Adrenal gland (tissue), 12 donors: ENCODE results near the gene PTPRS. TPM values are rescaled to one million over a fixed set of nuclear protein-coding genes. Genes with fewer than 3 reads are reported as not detected.

Experiments
- DNase-seq, 7 donors: peaks; one replicate each; pipeline ENCODE4 v3.0.0-alpha.2; 2019 to 2020
- H3K27ac ChIP-seq, 5 donors: fragments of 200-600 bp; sonication (generic) in 4 of 5; 1 replicate in 3 of 5; 2 replicates in 2 of 5; pipeline versions ENCODE4 v1.5.1 to v1.8.0; 2016 to 2020; ENCODE audit warnings: mild to moderate bottlenecking in 1 of 5
- H3K27me3 ChIP-seq: fragments of 200-600 bp; 2 replicates; pipeline ENCODE4 v1.8.0; 2021
- H3K36me3 ChIP-seq, 2 donors: fragments of 200-600 bp; replicated peaks in 1 of 2; 1 replicate in 1 of 2; 2 replicates in 1 of 2; pipeline versions ENCODE4 v1.5.1 to v1.8.0; 2018 to 2022
- H3K4me1 ChIP-seq, 2 donors: fragments of 200-600 bp; replicated peaks in 1 of 2; 1 replicate in 1 of 2; 2 replicates in 1 of 2; pipeline versions ENCODE4 v1.5.1 to v1.8.0; 2018 to 2021
- H3K4me3 ChIP-seq, 4 donors: fragments of 200-600 bp; sonication (generic) in 3 of 4; one replicate each; pipeline ENCODE4 v1.5.1; 2016 to 2018
- H3K9me3 ChIP-seq, 3 donors: fragments of 200-600 bp; sonication (generic) in 1 of 3; replicated peaks in 1 of 3; 1 replicate in 2 of 3; 2 replicates in 1 of 3; pipeline versions ENCODE4 v1.5.1 to v1.8.0; 2016 to 2021
- CTCF ChIP-seq, 6 experiments: fragments of 450-650 bp in 4 of 6; fragments of 200-600 bp in 2 of 6; sonication (generic) in 1 of 6; IDR thresholded peaks; 1 replicate in 5 of 6; 2 replicates in 1 of 6; pipeline versions ENCODE4 v1.5.1 to v1.8.0; 2016 to 2021; ENCODE audit warnings: antibody characterized with exemption in 6 of 6, mild to moderate bottlenecking in 2 of 6, moderate library complexity in 1 of 6
- POLR2A ChIP-seq, 2 donors: fragments of 450-650 bp; IDR thresholded peaks; one replicate each; pipeline ENCODE4 v1.6.1; 2017; ENCODE audit warnings: antibody characterized with exemption in 2 of 2, mild to moderate bottlenecking in 2 of 2, moderate library complexity in 1 of 2
- WGBS, 4 donors: extraction: QIAGEN DNeasy Blood & Tissue Kit in 2 of 4; methylation state at CpG; one replicate each; pipeline versions ENCODE4 v1.1.5 to v1.1.7; 2013 to 2017; 5-methylcytosine and 5-hydroxymethylcytosine counted together
- intact Hi-C, 2 donors: fragments of 100-400 bp; cut with DNase I; formaldehyde crosslinking; loops; one replicate each; pipeline versions ENCODE4 v1.14.1 to v1.15.0; 2022 to 2023
- polyA plus RNA-seq, 3 donors: library from polyadenylated mRNA; stranded (reverse); fragments of 200-250 nt in 2 of 3; fragments of 350-450 nt in 1 of 3; fragmentation: Illumina TruSeq in 1 of 3; extraction: RNeasy Lipid Tissue Mini Kit (QIAGEN cat#74804) in 1 of 3; gene quantifications; one replicate each; pipeline ENCODE4 v1.2.3, GENCODE V29; 2013 to 2014
- total RNA-seq, 9 donors: library from RNA; depleted of rRNA in 4 of 9; stranded (reverse); fragments of >200 nt in 4 of 9; fragments of 120-200 nt in 1 of 9; fragmentation: NEBNext Ultra II Directional in 1 of 9; extraction: Animal tissue kit (Norgen Biotek cat#: 25700) in 1 of 9; gene quantifications; one replicate each; pipeline versions ENCODE4 v1.1.0 to v1.2.4, GENCODE V29; 2013 to 2023
- donor health status: healthy with polysubstance abuse.
- donor health status: Bipolar disorder and iron deficiency.
- donor health status: DM: yes; HTN: yes; CAD: no.
- donor health status: DM: no; HTN: no; CAD: no.
- donor health status: DM: no; HTN: no; CAD: no.
- donor health status: DM: yes; HTN: yes; CAD: no.

PTPRS gene
- total and polyA plus RNA-seq, 12 donors: 8.8 to 376 (median 164) TPM

GRCh38 chr19:5321851-5322681 is 18.5 kb downstream of the PTPRS start:
- Histone ChIP-seq H3K9me3 (no peaks in the 10 kb centered on the region), H3K27ac (no peak overlapping the region), H3K4me1 (peaks cover 0 to 5% of the 10 kb centered on the region in 2 donors), H3K27me3 (no peaks in the 10 kb centered on the region), H3K4me3 (no peak overlapping the region), H3K36me3 (no peaks in the 10 kb centered on the region)
- WGBS, 4 donors: 20 to 36% (median 33%) methylated on average over 12 to 34 of the region's 34 CpGs
- intact Hi-C loops: no loop called here
- TF ChIP-seq POLR2A (IDR thresholded peaks at IDR 0.05) (no peak), CTCF (IDR thresholded peaks at IDR 0.05) (no peak)
- DNase-seq: no peak

GRCh38 chr19:5321066-5321642 is 19.5 kb downstream of the PTPRS start:
- peaks cover 0 to 5% of the 10 kb centered on the region in 2 donors for H3K4me1 ChIP-seq
- DNase-seq: no peak
- TF ChIP-seq POLR2A (IDR thresholded peaks at IDR 0.05) (no peak), CTCF (IDR thresholded peaks at IDR 0.05) (no peak)
- intact Hi-C loops: no loop called here
- H3K9me3 ChIP-seq: no peaks in the 10 kb centered on the region
- no peak overlapping the region for H3K27ac ChIP-seq
- WGBS, 4 donors: 68 to 80% (median 72%) methylated on average over 6 to 9 of the region's 9 CpGs
- no peaks in the 10 kb centered on the region for H3K36me3 ChIP-seq
- no peaks in the 10 kb centered on the region for H3K27me3 ChIP-seq
- no peak overlapping the region for H3K4me3 ChIP-seq

GRCh38 chr19:5319516-5319915 is 21.1 kb downstream of the PTPRS start:
- H3K27me3 ChIP-seq: no peaks in the 10 kb centered on the region
- no peaks in the 10 kb centered on the region for H3K9me3 ChIP-seq
- H3K4me1 ChIP-seq: peaks cover 0 to 5% of the 10 kb centered on the region in 2 donors
- H3K36me3 ChIP-seq: no peaks in the 10 kb centered on the region
- no peak for DNase-seq
- intact Hi-C loops: no loop called here
- 83 to 95% (median 88%) methylated on average over 9 of the region's 9 CpGs for WGBS, 4 donors
- no peak overlapping the region for H3K4me3 ChIP-seq
- no peak for TF ChIP-seq POLR2A (IDR thresholded peaks at IDR 0.05)
- TF ChIP-seq CTCF (IDR thresholded peaks at IDR 0.05): no peak
- no peak overlapping the region for H3K27ac ChIP-seq

- H3K27me3 ChIP-seq: no peaks in the 10 kb centered on the region
- no peak for DNase-seq
- no peak overlapping the region for H3K4me3 ChIP-seq
- no peaks in the 10 kb centered on the region for H3K36me3 ChIP-seq
- no peak for TF ChIP-seq CTCF (IDR thresholded peaks at IDR 0.05)
- TF ChIP-seq POLR2A (IDR thresholded peaks at IDR 0.05): no peak
- peaks cover 0 to 5% of the 10 kb centered on the region in 2 donors for H3K4me1 ChIP-seq
- H3K27ac ChIP-seq: no peak overlapping the region
- 86 to 94% (median 90%) methylated on average over 6 of the region's 6 CpGs for WGBS, 4 donors
- H3K9me3 ChIP-seq: no peaks in the 10 kb centered on the region
- intact Hi-C loops: no loop called here
These were observed 22.3 kb downstream of the PTPRS start for GRCh38 chr19:5318306-5318705.
